Astrocyte (in vitro differentiated cells and primary cell): Measurements from ENCODE around the gene UBE2J2. TPM values are rescaled to one million over a fixed set of nuclear protein-coding genes. Genes with fewer than 3 reads are reported as not detected.

Source experiments
- DNase-seq: peaks from one replicate; pipeline ENCODE4 v3.0.0-alpha.2; 2010; ENCODE audit warnings: low read depth
- FAIRE-seq: peaks from 2 replicates; lab custom pipeline; 2011; peaks lifted over from hg19 to GRCh38; lab: Jason Lieb, UNC
- H2AFZ ChIP-seq: 2 replicates; pipeline ENCODE4 v1.6.0; 2012; ENCODE audit warnings: low read depth, low read length, inconsistent platforms
- H3K27ac ChIP-seq: 2 replicates; pipeline ENCODE4 v1.5.1; 2011; ENCODE audit warnings: low read depth, low read length, inconsistent platforms
- H3K27me3 ChIP-seq: 2 replicates; pipeline ENCODE4 v1.6.0; 2011; ENCODE audit warnings: low read length, inconsistent platforms; ENCODE audit not compliant: insufficient read depth
- H3K36me3 ChIP-seq: 2 replicates; pipeline ENCODE4 v1.5.1; 2011; ENCODE audit warnings: low read length, inconsistent platforms; ENCODE audit not compliant: insufficient read depth
- H3K4me1 ChIP-seq: 2 replicates; pipeline ENCODE4 v1.5.1; 2011; ENCODE audit warnings: low read length, inconsistent platforms; ENCODE audit not compliant: insufficient read depth
- H3K4me2 ChIP-seq: 2 replicates; pipeline ENCODE4 v1.6.0; 2012; ENCODE audit warnings: low read length, inconsistent platforms
- H3K4me3 ChIP-seq: 2 replicates; pipeline ENCODE4 v1.5.1; 2011; ENCODE audit warnings: low read depth, mild to moderate bottlenecking, low read length, inconsistent platforms; ENCODE audit not compliant: insufficient read depth
- H3K79me2 ChIP-seq: 2 replicates; pipeline ENCODE4 v1.6.0; 2012; ENCODE audit warnings: mild to moderate bottlenecking, low read length, inconsistent platforms; ENCODE audit not compliant: insufficient read depth
- H3K9ac ChIP-seq: 2 replicates; pipeline ENCODE4 v1.6.0; 2012; ENCODE audit warnings: mild to moderate bottlenecking, low read length, inconsistent platforms
- H3K9me3 ChIP-seq: 2 replicates; pipeline ENCODE4 v1.5.1; 2012; ENCODE audit warnings: low read depth, mild to moderate bottlenecking, low read length, inconsistent platforms; ENCODE audit not compliant: insufficient read depth
- H4K20me1 ChIP-seq: 2 replicates; pipeline ENCODE4 v1.6.0; 2012; ENCODE audit warnings: low read length, inconsistent platforms; ENCODE audit not compliant: insufficient read depth
- H3K27ac Mint-ChIP-seq: one replicate; pipeline ENCODE4 v1.8.0; 2021; ENCODE audit warnings: mild to moderate bottlenecking, mixed read lengths; ENCODE audit not compliant: unreplicated experiment
- H3K27me3 Mint-ChIP-seq: one replicate; pipeline ENCODE4 v1.8.0; 2021; ENCODE audit warnings: low read depth, mixed read lengths; ENCODE audit not compliant: unreplicated experiment
- H3K36me3 Mint-ChIP-seq: one replicate; pipeline ENCODE4 v1.8.0; 2021; ENCODE audit warnings: low read depth, mixed read lengths; ENCODE audit not compliant: unreplicated experiment
- H3K4me1 Mint-ChIP-seq: one replicate; pipeline ENCODE4 v1.8.0; 2021; ENCODE audit warnings: low read depth, mixed read lengths; ENCODE audit not compliant: unreplicated experiment
- H3K4me3 Mint-ChIP-seq: one replicate; pipeline ENCODE4 v1.8.0; 2021; ENCODE audit warnings: mild to moderate bottlenecking, moderate library complexity, mixed read lengths; ENCODE audit not compliant: unreplicated experiment
- H3K9me3 Mint-ChIP-seq: one replicate; pipeline ENCODE4 v1.8.0; 2021; ENCODE audit warnings: mild to moderate bottlenecking, mixed read lengths; ENCODE audit not compliant: unreplicated experiment
- EZH2 ChIP-seq: IDR thresholded peaks from 2 replicates; pipeline ENCODE4 v1.6.1; 2012; ENCODE audit warnings: mild to moderate bottlenecking, low read length, inconsistent platforms; ENCODE audit not compliant: insufficient read depth
- total RNA-seq: library from RNA; stranded (reverse); gene quantifications from 2 replicates; pipeline ENCODE4 v1.2.1, GENCODE V29; 2021
- TF ChIP-seq, protein P1 (sequence below): IDR thresholded peaks from 2 replicates; pipeline ENCODE4 v1.5.1; 2011; ENCODE audit warnings: low read depth, mild to moderate bottlenecking, inconsistent platforms, low read length, moderate library complexity; ENCODE audit not compliant: insufficient read depth

The UBE2J2 gene
- total RNA-seq, 1 donor from 2014 or later = 67.4 TPM

DNA sequence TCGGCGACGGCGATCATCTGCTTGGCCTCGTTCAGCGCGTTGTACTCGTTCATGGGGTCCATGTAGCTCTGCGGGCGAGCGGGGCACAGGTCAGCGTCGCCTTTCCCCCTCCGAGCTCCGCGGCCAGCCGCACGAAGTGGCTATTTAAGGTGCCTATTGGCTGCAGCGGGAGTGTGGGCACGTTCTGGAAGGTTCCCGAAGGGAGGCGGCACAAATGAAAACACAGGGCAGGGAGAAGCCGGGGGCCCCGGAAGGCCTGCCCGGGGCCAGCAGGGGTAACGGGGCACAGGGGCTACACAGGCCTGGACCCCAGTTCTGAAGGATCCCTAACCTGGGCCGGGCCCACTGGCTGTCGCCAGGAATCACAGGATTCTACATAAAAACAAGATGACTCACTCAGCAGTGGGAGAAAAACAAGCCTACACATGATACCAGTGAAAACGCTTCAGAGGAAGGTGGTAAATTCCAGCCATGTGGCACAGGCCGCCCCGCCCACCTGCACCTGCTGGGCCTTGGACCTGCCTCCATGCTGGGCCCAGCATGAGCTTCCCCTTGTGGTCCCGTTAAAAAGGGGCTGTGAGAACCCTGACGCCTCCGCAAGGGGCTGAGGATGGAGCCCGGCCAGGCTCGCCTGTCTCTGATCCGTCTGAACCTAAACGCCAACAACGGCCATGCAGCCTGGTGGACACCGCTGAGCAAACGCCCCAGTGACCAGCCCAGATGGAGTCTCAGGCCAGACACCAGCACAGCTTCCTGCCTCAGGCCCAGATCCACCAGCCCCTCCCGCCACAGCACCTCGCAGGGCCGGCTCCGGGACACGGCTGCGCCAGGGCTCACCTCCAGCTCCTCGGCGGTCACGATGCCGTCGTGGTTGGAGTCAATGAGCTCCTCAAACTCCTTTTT lies 55.8 kb downstream of the UBE2J2 start:
- no peak for DNase-seq
- Mint-ChIP-seq H3K9me3 (no peaks in the 10 kb centered on the region), H3K4me3 (no peak overlapping the region)

DNA sequence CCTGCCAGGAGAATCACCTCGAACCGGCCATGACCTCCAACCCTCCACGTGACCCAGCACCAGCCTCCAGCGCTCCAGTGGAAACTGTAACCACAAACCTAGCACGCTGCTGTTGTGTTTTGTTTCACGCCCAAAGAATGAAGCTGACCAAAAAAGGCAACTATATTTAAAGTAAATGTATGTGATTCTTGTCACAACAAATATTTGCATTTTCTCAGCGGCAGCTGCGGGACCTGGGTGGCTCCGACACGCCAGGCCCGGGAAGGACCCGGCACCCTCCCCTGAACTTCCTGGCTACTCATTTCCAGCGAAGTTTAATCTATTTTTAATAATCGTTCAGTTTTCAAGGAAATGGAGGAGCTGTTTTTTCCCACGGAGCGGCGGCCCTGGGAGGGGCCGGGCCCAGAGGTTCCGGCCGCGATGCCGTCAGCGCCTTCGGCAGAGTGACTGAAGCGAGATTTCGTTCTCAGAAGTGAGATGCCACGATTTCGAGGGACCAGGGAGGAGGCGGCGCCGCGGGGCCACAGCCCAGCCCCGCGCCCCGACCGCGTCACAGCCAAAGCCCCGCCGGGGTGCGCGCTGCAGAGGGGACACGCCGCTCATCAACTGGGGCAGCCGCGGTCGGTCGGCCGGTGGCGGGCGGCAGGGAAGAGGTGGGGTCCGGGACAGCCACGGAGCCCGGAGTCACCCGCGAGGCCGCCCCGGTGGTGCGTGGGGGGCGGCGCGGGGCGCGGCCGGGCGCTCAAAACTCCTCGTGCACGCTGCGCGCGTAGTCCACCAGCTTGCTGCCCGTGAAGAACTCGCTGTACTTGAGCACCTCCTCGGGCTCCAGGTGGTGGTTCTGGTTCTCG lies 56.7 kb downstream of the UBE2J2 start:
- Histone ChIP-seq H3K27me3 (no peaks in the 10 kb centered on the region), H3K9me3 (no peaks in the 10 kb centered on the region), H3K27ac (no peak overlapping the region), H2AFZ (no peak overlapping the region), H3K79me2 (peaks cover 5% of the 10 kb centered on the region), H3K9ac (no peak overlapping the region), H3K4me3 (no peak overlapping the region), H3K4me1 (no peaks in the 10 kb centered on the region), H3K4me2 (no peak overlapping the region), H4K20me1 (peaks cover 24% of the 10 kb centered on the region), H3K36me3 (peaks cover 2% of the 10 kb centered on the region)
- H3K4me1 Mint-ChIP-seq = peaks cover 2% of the 10 kb centered on the region
- peak overlapping the region; percentile 64 for H3K27ac Mint-ChIP-seq
- peaks cover 8% of the 10 kb centered on the region for H3K36me3 Mint-ChIP-seq
- H3K27me3 Mint-ChIP-seq = no peaks in the 10 kb centered on the region
- no peaks in the 10 kb centered on the region for H3K9me3 Mint-ChIP-seq
- no peak for FAIRE-seq
- no peak overlapping the region for H3K4me3 Mint-ChIP-seq
- DNase-seq = no peak
- TF ChIP-seq, protein P1, sequence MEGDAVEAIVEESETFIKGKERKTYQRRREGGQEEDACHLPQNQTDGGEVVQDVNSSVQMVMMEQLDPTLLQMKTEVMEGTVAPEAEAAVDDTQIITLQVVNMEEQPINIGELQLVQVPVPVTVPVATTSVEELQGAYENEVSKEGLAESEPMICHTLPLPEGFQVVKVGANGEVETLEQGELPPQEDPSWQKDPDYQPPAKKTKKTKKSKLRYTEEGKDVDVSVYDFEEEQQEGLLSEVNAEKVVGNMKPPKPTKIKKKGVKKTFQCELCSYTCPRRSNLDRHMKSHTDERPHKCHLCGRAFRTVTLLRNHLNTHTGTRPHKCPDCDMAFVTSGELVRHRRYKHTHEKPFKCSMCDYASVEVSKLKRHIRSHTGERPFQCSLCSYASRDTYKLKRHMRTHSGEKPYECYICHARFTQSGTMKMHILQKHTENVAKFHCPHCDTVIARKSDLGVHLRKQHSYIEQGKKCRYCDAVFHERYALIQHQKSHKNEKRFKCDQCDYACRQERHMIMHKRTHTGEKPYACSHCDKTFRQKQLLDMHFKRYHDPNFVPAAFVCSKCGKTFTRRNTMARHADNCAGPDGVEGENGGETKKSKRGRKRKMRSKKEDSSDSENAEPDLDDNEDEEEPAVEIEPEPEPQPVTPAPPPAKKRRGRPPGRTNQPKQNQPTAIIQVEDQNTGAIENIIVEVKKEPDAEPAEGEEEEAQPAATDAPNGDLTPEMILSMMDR = no peak
- no peak for TF ChIP-seq EZH2

More for the DNA sequence above, 55.8 kb downstream of the UBE2J2 start:
- Histone ChIP-seq H3K4me1 (no peaks in the 10 kb centered on the region), H4K20me1 (peaks cover 30% of the 10 kb centered on the region), H3K79me2 (peaks cover 7% of the 10 kb centered on the region), H3K27ac (no peak overlapping the region), H3K36me3 (peaks cover 4% of the 10 kb centered on the region), H3K27me3 (no peaks in the 10 kb centered on the region), H3K4me2 (no peak overlapping the region), H3K9ac (no peak overlapping the region), H2AFZ (no peak overlapping the region), H3K4me3 (no peak overlapping the region), H3K9me3 (no peaks in the 10 kb centered on the region)
- H3K27ac Mint-ChIP-seq = no peak overlapping the region
- H3K4me1 Mint-ChIP-seq = peaks cover 2% of the 10 kb centered on the region
- no peaks in the 10 kb centered on the region for H3K27me3 Mint-ChIP-seq
- H3K36me3 Mint-ChIP-seq = peaks cover 10% of the 10 kb centered on the region
- no peak for TF ChIP-seq EZH2
- no peak for FAIRE-seq

DNA sequence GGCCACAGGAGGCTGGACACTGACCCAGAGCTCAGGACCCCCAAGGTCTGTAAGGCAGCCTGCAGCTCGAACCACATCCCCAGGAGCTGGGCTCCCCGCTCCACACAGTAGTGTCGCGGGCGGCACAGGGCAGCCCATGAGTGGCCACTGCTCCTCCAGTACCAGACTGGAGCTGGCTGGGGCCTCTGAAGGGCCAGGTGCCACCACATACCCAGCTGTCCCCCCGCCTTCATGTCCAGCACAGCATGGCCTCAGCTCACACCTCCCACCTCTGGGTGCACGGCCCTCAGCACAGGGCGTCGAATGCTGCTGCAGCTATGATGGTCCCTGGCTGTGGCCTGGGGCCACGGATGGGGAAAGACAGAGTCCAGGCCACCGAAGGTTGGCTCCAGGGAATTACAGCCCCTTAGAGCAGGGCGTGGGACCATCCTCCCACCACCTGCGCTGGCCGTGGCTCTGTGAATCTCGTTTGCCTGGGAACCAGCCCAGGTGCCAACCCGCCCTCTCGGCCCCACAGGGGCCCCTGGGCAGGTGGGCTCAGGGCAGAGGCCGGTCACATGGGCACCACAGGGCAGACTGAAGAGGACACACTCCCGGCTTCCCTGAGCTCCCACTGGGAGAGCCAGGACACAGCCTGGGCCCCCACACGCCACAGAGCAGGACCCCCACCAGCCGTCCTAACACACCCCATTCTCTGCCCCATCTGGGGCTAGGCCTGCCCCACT lies 57.6 kb downstream of the UBE2J2 start:
- no peak overlapping the region for H3K27ac Mint-ChIP-seq
- no peak overlapping the region for H3K4me3 ChIP-seq
- no peak for TF ChIP-seq EZH2
- TF ChIP-seq, protein P1 = no peak
- no peak overlapping the region for H3K9ac ChIP-seq
- no peak for FAIRE-seq
- H3K27me3 Mint-ChIP-seq = no peaks in the 10 kb centered on the region
- no peaks in the 10 kb centered on the region for H3K9me3 Mint-ChIP-seq
- H3K9me3 ChIP-seq = no peaks in the 10 kb centered on the region
- peaks cover 5% of the 10 kb centered on the region for H3K79me2 ChIP-seq
- no peak overlapping the region for H3K4me3 Mint-ChIP-seq
- H4K20me1 ChIP-seq = peaks cover 21% of the 10 kb centered on the region
- peaks cover 4% of the 10 kb centered on the region for H3K36me3 Mint-ChIP-seq
- no peak overlapping the region for H3K27ac ChIP-seq
- DNase-seq = no peak
- H3K4me2 ChIP-seq = no peak overlapping the region
- H3K4me1 ChIP-seq = no peaks in the 10 kb centered on the region
- peaks cover 2% of the 10 kb centered on the region for H3K36me3 ChIP-seq
- no peak overlapping the region for H2AFZ ChIP-seq
- no peaks in the 10 kb centered on the region for H3K27me3 ChIP-seq
- peaks cover 2% of the 10 kb centered on the region for H3K4me1 Mint-ChIP-seq
